ENCODE results near the gene AP2M1. TPM values are rescaled to one million over a fixed set of nuclear protein-coding genes. Genes with fewer than 3 reads are reported as not detected.

The AP2M1 gene
- total and polyA plus RNA-seq, 11 donors: 225 to 431 (median 337) TPM

DNA sequence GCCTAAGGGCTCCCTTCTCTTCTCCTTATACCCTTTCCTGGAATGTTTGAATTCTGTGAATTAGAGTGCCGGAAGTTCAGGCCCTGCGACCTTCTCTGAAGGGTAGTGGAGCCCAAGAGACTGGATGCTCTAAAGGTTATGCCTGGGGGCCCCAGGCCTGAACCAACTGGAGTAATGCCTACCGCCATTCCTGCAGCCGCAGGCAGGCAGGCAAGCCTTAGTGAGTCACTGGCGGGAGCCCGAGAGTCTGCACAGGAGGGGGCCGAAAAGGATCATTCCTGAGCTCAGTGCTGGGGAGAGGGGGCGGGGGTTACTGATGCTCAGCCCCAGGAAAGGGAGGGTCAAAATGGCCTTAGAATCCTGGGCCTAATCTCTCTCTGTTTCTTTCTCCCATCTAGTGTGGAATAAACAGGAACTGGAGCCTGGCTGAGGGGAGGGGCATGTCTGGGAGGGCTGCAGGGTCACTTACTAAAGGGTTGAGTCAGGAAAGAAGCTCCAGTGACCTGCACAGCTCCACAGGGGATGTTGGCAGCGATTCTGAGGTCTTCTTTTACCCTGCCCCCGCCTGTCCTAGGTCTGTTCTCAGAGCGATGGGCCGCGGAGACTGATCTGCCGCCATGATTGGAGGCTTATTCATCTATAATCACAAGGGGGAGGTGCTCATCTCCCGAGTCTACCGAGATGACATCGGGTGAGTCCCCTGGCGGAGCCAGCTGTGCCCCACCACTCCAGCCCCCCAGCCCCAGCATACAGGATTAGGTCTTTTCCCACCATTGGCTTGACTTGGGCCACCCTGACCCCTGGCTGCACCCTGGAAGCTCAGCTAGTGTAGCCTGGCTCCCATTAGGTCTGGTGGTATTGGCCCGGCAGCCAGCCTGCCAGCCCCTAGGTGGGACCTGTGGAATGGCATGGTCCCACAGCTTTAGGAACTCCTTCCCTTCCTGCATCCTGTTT, 2.0 kb downstream of the AP2M1 start:
- Histone ChIP-seq H3K27me3 (no peaks in the 10 kb centered on the region), H3K4me1 (peaks cover 0 to 60% (median 33%) of the 10 kb centered on the region in 12 donors), H3K4me3 (peak overlapping the region in 11 of 12 donors; percentile 64 to 100 (median 97)), H3K36me3 (peaks cover 7 to 66% (median 62%) of the 10 kb centered on the region in 9 donors), H3K27ac (peak overlapping the region; percentile 49 to 99 (median 96)), H3K9me3 (no peaks in the 10 kb centered on the region)
- intact Hi-C loops (cut with DNase I): loop anchor here in 3 of 10 donors (1.0 to 10.0 kb wide), 4 partner anchors 9 to 141 kb away; partner anchors contain the start of genes EIF4G1 (in 1 of the 3) and PSMD2 (in 1 of the 3)
- peak; percentile 69 to 83 (median 77) for DNase-seq
- WGBS, 4 donors: 10 to 25% (median 19%) methylated on average over 12 to 19 of the region's 19 CpGs
- TF ChIP-seq POLR2A (IDR thresholded peaks at IDR 0.05) (no peak), CTCF (IDR thresholded peaks at IDR 0.05) (no peak)
- peak; percentile 24 to 60 (median 52) for ATAC-seq

GRCh38 chr3:184177331-184177731, 2.7 kb downstream of the AP2M1 start:
- no peaks in the 10 kb centered on the region for H3K27me3 ChIP-seq
- H3K27ac ChIP-seq: peak overlapping the region in 10 of 12 donors; percentile 90 to 99 (median 96)
- peaks cover 0 to 60% (median 33%) of the 10 kb centered on the region in 12 donors for H3K4me1 ChIP-seq
- H3K9me3 ChIP-seq: no peaks in the 10 kb centered on the region
- TF ChIP-seq CTCF (IDR thresholded peaks at IDR 0.05): no peak
- TF ChIP-seq POLR2A (IDR thresholded peaks at IDR 0.05): no peak
- peak overlapping the region in 9 of 12 donors; percentile 64 to 100 (median 97) for H3K4me3 ChIP-seq
- WGBS, 4 donors: 18 to 32% (median 25%) methylated on average over 4 of the region's 4 CpGs
- H3K36me3 ChIP-seq: peaks cover 10 to 66% (median 63%) of the 10 kb centered on the region in 9 donors
- DNase-seq: no peak
- ATAC-seq: no peak
- intact Hi-C loops (cut with DNase I): loop anchor here in 3 of 10 donors (1.0 to 10.0 kb wide), 4 partner anchors 8 to 140 kb away; partner anchors contain the start of genes EIF4G1 (in 1 of the 3) and PSMD2 (in 1 of the 3)

DNA sequence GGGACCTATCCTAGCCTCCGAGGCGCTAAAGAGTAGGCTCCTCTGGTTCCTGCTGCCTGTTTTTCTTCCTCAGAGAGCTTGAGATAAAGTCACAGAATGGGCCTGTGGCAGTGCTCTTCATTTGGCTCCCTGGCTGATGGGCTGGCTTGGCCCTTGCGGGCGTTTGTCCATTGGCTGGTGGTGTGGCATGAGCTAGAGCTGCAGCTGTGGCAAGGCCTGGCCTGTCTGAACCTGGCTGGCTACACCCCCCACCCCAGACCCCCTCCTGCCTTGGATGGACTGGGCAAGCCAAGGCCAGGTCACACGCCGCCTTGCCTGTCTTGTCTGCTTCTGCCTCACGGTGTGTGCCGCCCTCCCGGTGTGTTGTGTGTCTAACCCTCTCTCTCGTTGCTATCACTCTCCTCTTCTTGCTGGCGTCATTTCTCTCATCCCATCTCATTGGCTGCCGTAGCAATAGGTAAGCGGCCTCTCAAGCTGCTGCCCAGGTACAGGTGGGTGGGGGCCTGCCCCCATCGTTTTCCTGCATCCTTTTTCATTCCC, 3.2 kb downstream of the AP2M1 start:
- Histone ChIP-seq H3K36me3 (peaks cover 11 to 66% (median 63%) of the 10 kb centered on the region in 9 donors), H3K4me1 (peaks cover 0 to 60% (median 33%) of the 10 kb centered on the region in 12 donors), H3K4me3 (peak overlapping the region in 2 of 12 donors; percentile 64 to 100), H3K9me3 (no peaks in the 10 kb centered on the region), H3K27me3 (no peaks in the 10 kb centered on the region), H3K27ac (peak overlapping the region in 6 of 12 donors; percentile 92 to 99 (median 96))
- WGBS, 4 donors: 84 to 92% (median 85%) methylated on average over 14 of the region's 14 CpGs
- TF ChIP-seq CTCF (IDR thresholded peaks at IDR 0.05) (no peak), POLR2A (IDR thresholded peaks at IDR 0.05) (no peak)
- intact Hi-C loops (cut with DNase I): loop anchor here in 3 of 10 donors (1.0 to 10.0 kb wide), 4 partner anchors 7 to 139 kb away; partner anchors contain the start of genes EIF4G1 (in 1 of the 3) and PSMD2 (in 1 of the 3)
- ATAC-seq (no peak), DNase-seq (no peak)

Data from heart left ventricle (tissue), 16 donors.